ENCODE results near the gene KIAA1328. TPM values are rescaled to one million over a fixed set of nuclear protein-coding genes. Genes with fewer than 3 reads are reported as not detected.

Gene KIAA1328
- total and polyA plus RNA-seq, 4 donors = 2.0 to 21.1 (median 12.8) TPM

DNA sequence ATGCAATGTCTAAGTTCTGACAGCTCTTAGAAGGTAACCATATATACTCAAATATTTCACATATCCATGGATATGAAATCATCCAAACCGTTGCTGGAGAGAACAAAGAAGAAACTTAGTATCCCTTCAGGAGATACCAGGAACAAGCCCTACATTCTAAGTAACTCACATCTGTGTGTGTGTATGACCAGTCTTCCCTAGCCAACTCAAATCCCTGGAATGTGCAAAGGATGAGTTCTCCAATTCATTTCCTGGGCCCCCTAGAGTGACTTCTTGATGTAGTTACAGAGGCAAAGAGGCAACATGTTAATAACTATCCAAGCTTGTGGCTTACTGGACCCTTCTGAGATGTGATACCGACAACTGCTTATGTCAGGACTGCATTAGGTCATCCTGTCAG is 20.2 kb upstream of the KIAA1328 start:
- intact Hi-C loops (cut with DNase I) = loop anchor here (2.0 to 5.0 kb wide), 3 partner anchors 36 to 121 kb away; no protein-coding TSS in a partner anchor

DNA sequence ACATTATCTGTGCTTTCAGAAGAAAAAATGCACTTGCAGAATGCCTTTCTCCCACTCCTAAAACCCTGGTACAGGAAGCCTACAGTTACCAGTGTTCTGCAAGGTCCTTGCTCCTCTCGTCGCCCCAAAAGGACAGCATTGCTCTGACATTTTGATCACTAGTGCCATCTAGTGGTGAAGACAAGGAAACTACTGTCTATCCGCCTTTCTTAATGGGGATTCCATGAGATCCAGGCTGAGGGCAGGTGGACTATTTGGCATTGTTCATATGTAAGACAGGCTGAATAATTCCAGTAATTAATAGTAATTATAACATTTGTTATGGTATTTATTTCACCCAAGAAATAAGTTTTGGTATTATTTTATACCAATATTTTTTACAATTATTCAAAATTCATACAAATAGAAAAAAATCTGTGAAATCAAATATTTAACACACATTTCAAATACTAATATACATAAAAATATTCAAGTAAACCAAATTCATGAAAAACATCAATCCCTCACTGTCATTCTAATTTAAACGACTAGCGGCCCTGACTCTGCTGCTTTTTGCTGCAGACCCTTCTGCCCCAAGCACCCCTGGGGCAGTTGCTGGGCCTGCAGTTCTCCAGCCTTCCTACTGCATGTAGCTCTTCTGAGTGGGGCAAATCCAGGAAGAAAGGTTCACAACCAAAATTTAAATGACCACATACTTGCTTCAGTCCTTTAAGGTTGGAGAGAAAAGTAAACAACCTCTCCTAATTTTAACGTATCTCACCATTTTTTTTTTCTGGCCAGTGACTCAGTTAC is 19.1 kb upstream of the KIAA1328 start:
- intact Hi-C loops (cut with DNase I) = loop anchor here (2.0 to 5.0 kb wide), 3 partner anchors 37 to 122 kb away; no protein-coding TSS in a partner anchor
- 34 to 35% methylated on average over 6 of the region's 6 CpGs for WGBS, 2 donors
- DNase-seq (no peak), ATAC-seq (ENCODE audit: low FRiP score) (peak; percentile 83)
- no peak overlapping the region for H3K4me3 ChIP-seq (ENCODE audit: low read length in 2 of 2)
- no peak overlapping the region for H3K27ac ChIP-seq (ENCODE audit: low read depth in 1 of 2, low read length in 2 of 2)
- H3K27me3 ChIP-seq (ENCODE audit: control insufficient read depth in 1 of 2, insufficient read depth in 2 of 2, low read length in 1 of 2) = no peaks in the 10 kb centered on the region
- H3K9me3 ChIP-seq (ENCODE audit: control insufficient read depth, low read length) = no peaks in the 10 kb centered on the region
- H3K4me1 ChIP-seq (ENCODE audit: control insufficient read depth in 1 of 2, insufficient read depth in 2 of 2, low read length in 2 of 2) = no peaks in the 10 kb centered on the region
- H3K36me3 ChIP-seq (ENCODE audit: control insufficient read depth in 1 of 2, insufficient read depth in 2 of 2, low read length in 1 of 2) = peaks cover 0 to 1% of the 10 kb centered on the region in 2 donors

More for the DNA sequence above, 20.2 kb upstream of the KIAA1328 start:
- no peaks in the 10 kb centered on the region for H3K27me3 ChIP-seq (ENCODE audit: control insufficient read depth in 1 of 2, insufficient read depth in 2 of 2, low read length in 1 of 2)
- H3K27ac ChIP-seq (ENCODE audit: low read depth in 1 of 2, low read length in 2 of 2) = no peak overlapping the region
- DNase-seq (no peak), ATAC-seq (ENCODE audit: low FRiP score) (no peak)
- no peaks in the 10 kb centered on the region for H3K4me1 ChIP-seq (ENCODE audit: control insufficient read depth in 1 of 2, insufficient read depth in 2 of 2, low read length in 2 of 2)
- H3K36me3 ChIP-seq (ENCODE audit: control insufficient read depth in 1 of 2, insufficient read depth in 2 of 2, low read length in 1 of 2) = peaks cover 3 to 5% of the 10 kb centered on the region in 2 donors
- no peak overlapping the region for H3K4me3 ChIP-seq (ENCODE audit: low read length in 2 of 2)
- 82 to 87% methylated on average over 2 of the region's 2 CpGs for WGBS, 2 donors
- H3K9me3 ChIP-seq (ENCODE audit: control insufficient read depth, low read length) = no peaks in the 10 kb centered on the region

DNA sequence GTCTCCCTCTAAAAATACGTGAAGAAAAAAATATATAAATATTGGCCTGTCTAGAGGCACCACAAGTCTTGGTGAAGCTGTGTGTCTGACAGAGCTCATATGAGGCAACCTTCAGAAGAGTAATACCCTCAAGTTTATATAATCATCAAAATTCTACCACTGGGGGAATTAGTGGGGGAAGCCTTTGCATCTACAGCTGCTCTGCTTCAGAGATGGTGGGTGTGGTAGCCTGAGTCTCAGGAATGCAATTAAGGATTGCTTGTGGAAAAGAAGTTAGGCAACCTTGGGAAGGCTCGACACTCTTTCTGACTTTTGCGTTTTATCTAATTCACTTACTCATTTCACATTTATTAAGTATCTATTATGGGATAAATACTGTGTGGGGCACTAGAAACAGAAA is 17.5 kb upstream of the KIAA1328 start:
- H3K4me3 ChIP-seq (ENCODE audit: low read length in 2 of 2) = no peak overlapping the region
- H3K36me3 ChIP-seq (ENCODE audit: control insufficient read depth in 1 of 2, insufficient read depth in 2 of 2, low read length in 1 of 2) = peaks cover 0 to 3% of the 10 kb centered on the region in 2 donors
- H3K27me3 ChIP-seq (ENCODE audit: control insufficient read depth in 1 of 2, insufficient read depth in 2 of 2, low read length in 1 of 2) = no peaks in the 10 kb centered on the region
- intact Hi-C loops (cut with DNase I) = loop anchor here in 1 of 2 donors (5.0 kb wide), 1 partner anchor 124 kb away; no protein-coding TSS in a partner anchor
- H3K27ac ChIP-seq (ENCODE audit: low read depth in 1 of 2, low read length in 2 of 2) = no peak overlapping the region
- H3K4me1 ChIP-seq (ENCODE audit: control insufficient read depth in 1 of 2, insufficient read depth in 2 of 2, low read length in 2 of 2) = no peaks in the 10 kb centered on the region
- no peaks in the 10 kb centered on the region for H3K9me3 ChIP-seq (ENCODE audit: control insufficient read depth, low read length)
- 77 to 78% methylated on average over 3 of the region's 3 CpGs for WGBS, 2 donors
- ATAC-seq (ENCODE audit: low FRiP score) (no peak), DNase-seq (no peak)

DNA sequence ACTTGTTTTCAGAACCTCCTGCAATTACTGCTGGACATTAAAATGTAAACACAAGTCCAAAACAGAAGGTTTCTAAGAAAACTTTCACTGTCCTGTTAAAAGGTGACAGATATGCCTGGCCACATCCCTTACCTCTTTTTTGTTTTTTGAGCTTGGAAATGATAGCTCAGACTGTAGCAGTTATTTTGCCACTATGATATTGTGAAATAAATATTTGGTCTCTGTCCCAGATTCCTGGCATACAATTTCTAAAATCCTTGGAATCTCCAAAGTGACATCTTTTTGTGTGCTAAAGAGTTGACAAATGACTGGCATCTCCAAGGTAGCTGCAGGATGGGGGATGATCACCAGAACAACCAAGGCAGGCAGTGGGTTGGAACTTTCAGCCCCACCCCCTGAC is 17.0 kb upstream of the KIAA1328 start:
- Histone ChIP-seq H3K9me3 (ENCODE audit: control insufficient read depth, low read length) (no peaks in the 10 kb centered on the region), H3K36me3 (ENCODE audit: control insufficient read depth in 1 of 2, insufficient read depth in 2 of 2, low read length in 1 of 2) (peaks cover 0 to 3% of the 10 kb centered on the region in 2 donors), H3K27me3 (ENCODE audit: control insufficient read depth in 1 of 2, insufficient read depth in 2 of 2, low read length in 1 of 2) (no peaks in the 10 kb centered on the region), H3K27ac (ENCODE audit: low read depth in 1 of 2, low read length in 2 of 2) (no peak overlapping the region), H3K4me3 (ENCODE audit: low read length in 2 of 2) (no peak overlapping the region), H3K4me1 (ENCODE audit: control insufficient read depth in 1 of 2, insufficient read depth in 2 of 2, low read length in 2 of 2) (no peaks in the 10 kb centered on the region)
- no peak for ATAC-seq (ENCODE audit: low FRiP score)
- no peak for DNase-seq
- intact Hi-C loops (cut with DNase I) = loop anchor here in 1 of 2 donors (5.0 kb wide), 1 partner anchor 125 kb away; no protein-coding TSS in a partner anchor

DNA sequence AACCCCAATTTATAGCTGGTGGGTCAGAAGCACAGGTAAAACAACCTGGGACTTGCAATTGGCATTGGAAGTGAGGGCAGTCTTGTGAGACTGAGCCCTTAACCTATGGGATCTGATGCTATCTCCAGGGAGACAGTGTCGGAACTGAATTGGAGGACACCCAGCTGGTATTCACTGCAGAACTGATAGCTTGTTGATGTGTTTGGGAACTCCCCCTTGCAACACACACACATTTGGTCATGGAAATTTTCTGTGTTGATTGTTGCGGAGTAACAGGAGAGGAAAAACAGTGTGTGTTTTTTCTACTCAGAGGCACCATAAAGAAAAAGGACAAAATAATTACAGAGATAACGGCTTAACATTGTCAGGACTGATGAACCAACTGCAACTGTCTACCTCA is 16.2 kb upstream of the KIAA1328 start:
- H3K27me3 ChIP-seq (ENCODE audit: control insufficient read depth in 1 of 2, insufficient read depth in 2 of 2, low read length in 1 of 2) = no peaks in the 10 kb centered on the region
- no peak for DNase-seq
- no peak overlapping the region for H3K27ac ChIP-seq (ENCODE audit: low read depth in 1 of 2, low read length in 2 of 2)
- H3K4me1 ChIP-seq (ENCODE audit: control insufficient read depth in 1 of 2, insufficient read depth in 2 of 2, low read length in 2 of 2) = peaks cover 0 to under 1% of the 10 kb centered on the region in 2 donors
- ATAC-seq (ENCODE audit: low FRiP score) = peak; percentile 5
- intact Hi-C loops (cut with DNase I) = loop anchor here in 1 of 2 donors (5.0 kb wide), 1 partner anchor 125 kb away; no protein-coding TSS in a partner anchor
- H3K9me3 ChIP-seq (ENCODE audit: control insufficient read depth, low read length) = no peaks in the 10 kb centered on the region
- WGBS, 2 donors = 90 to 94% methylated on average over 3 of the region's 3 CpGs
- no peak overlapping the region for H3K4me3 ChIP-seq (ENCODE audit: low read length in 2 of 2)
- peaks cover 0 to 5% of the 10 kb centered on the region in 2 donors for H3K36me3 ChIP-seq (ENCODE audit: control insufficient read depth in 1 of 2, insufficient read depth in 2 of 2, low read length in 1 of 2)

DNA sequence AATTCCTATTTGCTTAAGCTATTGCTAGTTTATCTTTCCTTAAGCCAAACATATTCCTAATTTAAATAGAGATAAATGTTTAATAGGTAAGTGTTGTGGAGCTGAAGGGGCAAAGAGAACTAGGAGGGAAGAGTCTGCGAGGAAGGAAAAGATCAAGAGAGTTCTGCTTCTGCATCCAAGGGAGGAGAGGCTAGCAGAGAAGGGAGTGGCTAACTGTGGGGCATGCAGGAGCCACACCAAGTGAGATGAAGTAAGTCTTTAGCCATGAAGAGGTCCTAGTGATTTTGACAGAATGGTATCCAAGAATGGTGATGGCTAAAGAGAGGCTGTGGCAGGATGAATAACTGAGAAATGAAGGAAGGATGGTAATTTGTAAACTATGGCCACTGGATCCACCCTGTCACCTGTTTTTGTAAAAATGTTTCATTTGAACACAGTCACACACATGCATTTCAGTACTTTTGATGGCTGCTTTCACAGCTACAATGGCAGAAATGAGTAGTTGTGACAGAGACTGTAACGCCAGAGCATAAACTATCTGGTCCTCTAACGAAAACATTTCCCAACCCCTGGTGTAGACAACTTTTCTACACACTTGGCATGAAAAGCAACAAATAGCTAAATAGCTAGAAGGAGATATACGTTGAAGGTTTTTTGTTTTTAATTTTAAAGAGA is 15.7 kb upstream of the KIAA1328 start:
- 86 to 88% methylated on average over 4 of the region's 4 CpGs for WGBS, 2 donors
- H3K4me3 ChIP-seq (ENCODE audit: low read length in 2 of 2) = no peak overlapping the region
- DNase-seq (no peak), ATAC-seq (ENCODE audit: low FRiP score) (no peak)
- H3K36me3 ChIP-seq (ENCODE audit: control insufficient read depth in 1 of 2, insufficient read depth in 2 of 2, low read length in 1 of 2) = peaks cover 0 to 5% of the 10 kb centered on the region in 2 donors
- H3K27ac ChIP-seq (ENCODE audit: low read depth in 1 of 2, low read length in 2 of 2) = no peak overlapping the region
- H3K27me3 ChIP-seq (ENCODE audit: control insufficient read depth in 1 of 2, insufficient read depth in 2 of 2, low read length in 1 of 2) = no peaks in the 10 kb centered on the region
- no peaks in the 10 kb centered on the region for H3K9me3 ChIP-seq (ENCODE audit: control insufficient read depth, low read length)
- peaks cover 0 to 2% of the 10 kb centered on the region in 2 donors for H3K4me1 ChIP-seq (ENCODE audit: control insufficient read depth in 1 of 2, insufficient read depth in 2 of 2, low read length in 2 of 2)
- intact Hi-C loops (cut with DNase I) = loop anchor here in 1 of 2 donors (5.0 kb wide), 1 partner anchor 126 kb away; no protein-coding TSS in a partner anchor

DNA sequence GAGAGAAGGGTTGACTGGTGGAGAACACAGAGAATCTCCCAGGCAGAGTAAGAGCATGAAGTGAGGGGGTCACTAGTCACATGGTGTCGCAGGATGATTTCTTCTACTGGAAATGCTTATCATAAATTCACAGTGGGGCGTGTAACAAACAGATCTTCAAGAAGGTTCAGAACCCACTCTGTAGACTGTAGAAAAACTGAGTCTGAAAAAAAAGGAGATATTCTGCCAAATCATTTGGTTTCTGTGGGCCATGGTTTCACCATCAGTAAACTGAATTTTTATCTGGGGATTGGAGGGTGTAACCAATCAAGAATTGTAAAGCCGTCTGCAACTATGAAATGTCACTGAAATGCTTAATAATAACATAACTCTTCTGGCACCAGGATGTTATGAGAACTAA is 15.1 kb upstream of the KIAA1328 start:
- H3K36me3 ChIP-seq (ENCODE audit: control insufficient read depth in 1 of 2, insufficient read depth in 2 of 2, low read length in 1 of 2) = peaks cover 0 to 7% of the 10 kb centered on the region in 2 donors
- no peak for ATAC-seq (ENCODE audit: low FRiP score)
- no peak overlapping the region for H3K4me3 ChIP-seq (ENCODE audit: low read length in 2 of 2)
- intact Hi-C loops (cut with DNase I) = loop anchor here in 1 of 2 donors (5.0 kb wide), 1 partner anchor 127 kb away; no protein-coding TSS in a partner anchor
- no peaks in the 10 kb centered on the region for H3K9me3 ChIP-seq (ENCODE audit: control insufficient read depth, low read length)
- H3K27me3 ChIP-seq (ENCODE audit: control insufficient read depth in 1 of 2, insufficient read depth in 2 of 2, low read length in 1 of 2) = no peaks in the 10 kb centered on the region
- DNase-seq = no peak
- H3K27ac ChIP-seq (ENCODE audit: low read depth in 1 of 2, low read length in 2 of 2) = no peak overlapping the region
- 83% methylated on average over 3 of the region's 3 CpGs for WGBS, 2 donors
- H3K4me1 ChIP-seq (ENCODE audit: control insufficient read depth in 1 of 2, insufficient read depth in 2 of 2, low read length in 2 of 2) = peaks cover 0 to 2% of the 10 kb centered on the region in 2 donors

DNA sequence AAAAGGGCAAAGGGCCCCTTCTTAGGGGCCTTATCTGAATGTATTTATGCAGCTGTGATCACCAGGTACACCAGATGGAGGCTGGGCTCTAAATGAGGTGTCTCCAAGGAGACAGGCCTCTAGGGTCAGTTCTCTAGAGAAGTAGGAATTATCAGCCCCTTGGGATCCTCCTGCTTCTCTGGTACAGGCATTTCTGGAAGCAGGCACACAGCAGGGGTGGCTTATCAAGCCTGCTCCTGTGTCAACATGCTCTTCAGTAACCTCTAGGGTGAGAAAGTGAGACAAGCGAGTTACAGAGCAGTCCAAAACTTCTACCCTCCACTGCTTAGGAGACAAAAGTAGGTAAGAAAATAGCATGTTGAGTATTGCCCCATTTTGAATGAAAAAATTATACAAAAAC is 13.9 kb upstream of the KIAA1328 start:
- H3K27ac ChIP-seq (ENCODE audit: low read depth in 1 of 2, low read length in 2 of 2) = no peak overlapping the region
- peaks cover 0 to 7% of the 10 kb centered on the region in 2 donors for H3K36me3 ChIP-seq (ENCODE audit: control insufficient read depth in 1 of 2, insufficient read depth in 2 of 2, low read length in 1 of 2)
- no peaks in the 10 kb centered on the region for H3K27me3 ChIP-seq (ENCODE audit: control insufficient read depth in 1 of 2, insufficient read depth in 2 of 2, low read length in 1 of 2)
- DNase-seq (no peak), ATAC-seq (ENCODE audit: low FRiP score) (no peak)
- H3K4me3 ChIP-seq (ENCODE audit: low read length in 2 of 2) = no peak overlapping the region
- 33 to 63% methylated on average over 1 of the region's 1 CpG for WGBS, 2 donors
- no peaks in the 10 kb centered on the region for H3K9me3 ChIP-seq (ENCODE audit: control insufficient read depth, low read length)
- peaks cover 0 to 2% of the 10 kb centered on the region in 2 donors for H3K4me1 ChIP-seq (ENCODE audit: control insufficient read depth in 1 of 2, insufficient read depth in 2 of 2, low read length in 2 of 2)
- intact Hi-C loops (cut with DNase I) = loop anchor here in 1 of 2 donors (5.0 kb wide), 1 partner anchor 128 kb away; no protein-coding TSS in a partner anchor
